VCaP (cell line): ENCODE data around the gene CMPK1.

Experiments
- H3K27ac ChIP-seq: fragments of 450-650 bp; 2 replicates; pipeline ENCODE4 v1.5.1; 2017
- CTCF ChIP-seq: fragments of 450-650 bp; conservative IDR thresholded peaks from 2 replicates; pipeline ENCODE4 v1.5.1; 2017; ENCODE audit warnings: mild to moderate bottlenecking, moderate library complexity

The CMPK1 gene

GRCh38 chr1:47331875-47332274 lies 1.7 kb upstream of the CMPK1 start:
- no peak for TF ChIP-seq CTCF
- peak overlapping the region; percentile 96 for H3K27ac ChIP-seq

- peak overlapping the region; percentile 96 for H3K27ac ChIP-seq
- TF ChIP-seq CTCF: no peak
These were observed 612 bp upstream of the CMPK1 start for GRCh38 chr1:47332779-47333577.

GRCh38 chr1:47333922-47334764 lies 553 bp downstream of the CMPK1 start:
- no peak for TF ChIP-seq CTCF
- H3K27ac ChIP-seq: peak overlapping the region; percentile 96

- no peak for TF ChIP-seq CTCF
- H3K27ac ChIP-seq: peak overlapping the region; percentile 96
These were observed 1.3 kb downstream of the CMPK1 start for GRCh38 chr1:47334765-47335435.

GRCh38 chr1:47337350-47337749 lies 3.8 kb downstream of the CMPK1 start:
- TF ChIP-seq CTCF: no peak
- no peak overlapping the region for H3K27ac ChIP-seq

- no peak for TF ChIP-seq CTCF
- peak overlapping the region; percentile 19; the same call in 1 of the 2 replicates for H3K27ac ChIP-seq
These were observed 4.9 kb downstream of the CMPK1 start for GRCh38 chr1:47338249-47339077.
